HG03469 (cell line): ENCODE measurements around the gene LIPE.
"Not testable (repeated sequence)": the region's sequence is repeated elsewhere in the genome, so short reads cannot be mapped to it uniquely, and the experiment has no call there.

Source experiments
- ATAC-seq: cut with Tn5 transposase; IDR thresholded peaks from one replicate; pipeline ENCODE4 v1.9.1; 2021; ENCODE audit warnings: mild to moderate bottlenecking, moderate library complexity, moderate number of reproducible peaks; ENCODE audit not compliant: unreplicated experiment

Gene LIPE, protein sequence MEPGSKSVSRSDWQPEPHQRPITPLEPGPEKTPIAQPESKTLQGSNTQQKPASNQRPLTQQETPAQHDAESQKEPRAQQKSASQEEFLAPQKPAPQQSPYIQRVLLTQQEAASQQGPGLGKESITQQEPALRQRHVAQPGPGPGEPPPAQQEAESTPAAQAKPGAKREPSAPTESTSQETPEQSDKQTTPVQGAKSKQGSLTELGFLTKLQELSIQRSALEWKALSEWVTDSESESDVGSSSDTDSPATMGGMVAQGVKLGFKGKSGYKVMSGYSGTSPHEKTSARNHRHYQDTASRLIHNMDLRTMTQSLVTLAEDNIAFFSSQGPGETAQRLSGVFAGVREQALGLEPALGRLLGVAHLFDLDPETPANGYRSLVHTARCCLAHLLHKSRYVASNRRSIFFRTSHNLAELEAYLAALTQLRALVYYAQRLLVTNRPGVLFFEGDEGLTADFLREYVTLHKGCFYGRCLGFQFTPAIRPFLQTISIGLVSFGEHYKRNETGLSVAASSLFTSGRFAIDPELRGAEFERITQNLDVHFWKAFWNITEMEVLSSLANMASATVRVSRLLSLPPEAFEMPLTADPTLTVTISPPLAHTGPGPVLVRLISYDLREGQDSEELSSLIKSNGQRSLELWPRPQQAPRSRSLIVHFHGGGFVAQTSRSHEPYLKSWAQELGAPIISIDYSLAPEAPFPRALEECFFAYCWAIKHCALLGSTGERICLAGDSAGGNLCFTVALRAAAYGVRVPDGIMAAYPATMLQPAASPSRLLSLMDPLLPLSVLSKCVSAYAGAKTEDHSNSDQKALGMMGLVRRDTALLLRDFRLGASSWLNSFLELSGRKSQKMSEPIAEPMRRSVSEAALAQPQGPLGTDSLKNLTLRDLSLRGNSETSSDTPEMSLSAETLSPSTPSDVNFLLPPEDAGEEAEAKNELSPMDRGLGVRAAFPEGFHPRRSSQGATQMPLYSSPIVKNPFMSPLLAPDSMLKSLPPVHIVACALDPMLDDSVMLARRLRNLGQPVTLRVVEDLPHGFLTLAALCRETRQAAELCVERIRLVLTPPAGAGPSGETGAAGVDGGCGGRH

DNA sequence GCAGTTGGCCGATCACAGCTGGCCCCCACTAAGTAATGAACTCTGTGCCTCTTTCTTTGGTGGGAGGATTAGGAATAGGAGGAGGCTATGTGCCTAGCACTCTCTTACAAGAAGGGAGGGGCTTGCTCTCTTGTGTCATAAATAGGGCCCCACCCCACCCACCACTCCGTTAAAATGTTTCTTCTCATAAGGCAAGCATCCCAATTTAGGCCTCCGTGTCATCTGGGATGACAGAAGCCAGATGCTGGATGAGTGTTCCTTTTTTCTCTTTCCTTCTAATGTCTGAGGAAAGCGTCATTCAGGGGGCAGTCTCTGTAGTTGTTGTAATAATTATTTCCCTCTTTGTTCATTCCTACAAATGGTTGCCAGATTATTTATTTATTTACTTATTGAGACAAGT, at the start of gene LIPE:
Gene LIPE (minus strand): TSS at position 76 of the 400 bp plus-strand sequence. CDS start 239 bp downstream, outside the sequence.
- no peak for ATAC-seq

DNA sequence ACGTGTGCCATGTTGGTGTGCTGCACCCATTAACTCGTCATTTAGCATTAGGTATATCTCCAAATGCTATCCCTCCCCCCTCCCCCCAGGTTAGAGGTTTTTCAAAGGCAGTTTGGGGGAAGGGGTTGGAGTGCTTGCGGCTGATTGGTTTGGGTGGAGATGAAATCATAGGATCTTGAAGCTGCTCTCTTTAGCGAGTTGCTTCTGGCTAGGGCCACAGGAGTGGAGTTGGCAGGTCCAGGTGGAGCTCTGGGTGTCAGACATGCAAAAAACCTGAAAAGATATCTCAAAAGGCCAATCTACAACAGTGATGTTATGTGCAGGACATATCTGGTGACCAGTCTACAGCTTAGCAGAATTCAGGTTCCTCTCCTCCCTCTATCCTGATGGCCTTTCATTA, 48.2 kb upstream of the LIPE start:
- ATAC-seq, result no peak

DNA sequence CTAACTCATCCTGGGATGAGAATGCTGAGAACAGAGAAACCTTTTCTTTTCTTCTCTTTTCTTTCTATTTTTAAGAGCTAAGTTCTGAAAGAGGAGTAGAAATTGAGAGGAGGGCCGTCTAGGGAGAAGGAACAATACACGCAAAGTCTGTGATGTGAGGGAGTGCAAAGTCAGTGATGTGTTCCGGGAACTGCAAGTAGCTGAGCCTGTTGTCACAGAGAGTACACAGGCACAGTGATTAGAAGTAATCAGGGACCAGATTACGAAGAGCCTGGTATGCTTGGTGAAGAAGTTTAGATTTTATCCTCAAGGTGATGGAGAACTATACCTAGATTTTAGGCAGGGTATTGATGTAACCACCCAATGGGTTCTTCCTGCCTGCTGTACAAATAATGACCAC, 47.6 kb upstream of the LIPE start:
- no peak for ATAC-seq

DNA sequence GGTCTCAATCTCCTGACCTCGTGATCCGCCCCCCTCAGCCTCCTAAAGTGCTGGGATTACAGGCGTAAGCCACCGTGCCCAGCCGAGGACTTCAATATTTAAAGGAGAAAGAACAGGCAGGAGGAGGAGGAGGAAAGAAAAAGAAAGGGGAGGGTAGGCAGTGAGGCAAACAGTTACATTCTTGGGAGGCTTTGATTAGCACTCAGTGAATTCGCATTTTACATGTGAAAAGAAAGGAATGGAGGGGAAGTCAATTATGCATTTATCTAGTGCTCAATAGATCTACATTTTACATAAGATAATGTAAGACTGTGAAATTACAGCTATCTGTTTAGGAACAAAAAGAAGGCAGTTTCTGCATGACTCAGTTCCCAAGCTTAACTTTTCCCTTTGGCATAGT, 46.5 kb upstream of the LIPE start:
- ATAC-seq, result no peak

DNA sequence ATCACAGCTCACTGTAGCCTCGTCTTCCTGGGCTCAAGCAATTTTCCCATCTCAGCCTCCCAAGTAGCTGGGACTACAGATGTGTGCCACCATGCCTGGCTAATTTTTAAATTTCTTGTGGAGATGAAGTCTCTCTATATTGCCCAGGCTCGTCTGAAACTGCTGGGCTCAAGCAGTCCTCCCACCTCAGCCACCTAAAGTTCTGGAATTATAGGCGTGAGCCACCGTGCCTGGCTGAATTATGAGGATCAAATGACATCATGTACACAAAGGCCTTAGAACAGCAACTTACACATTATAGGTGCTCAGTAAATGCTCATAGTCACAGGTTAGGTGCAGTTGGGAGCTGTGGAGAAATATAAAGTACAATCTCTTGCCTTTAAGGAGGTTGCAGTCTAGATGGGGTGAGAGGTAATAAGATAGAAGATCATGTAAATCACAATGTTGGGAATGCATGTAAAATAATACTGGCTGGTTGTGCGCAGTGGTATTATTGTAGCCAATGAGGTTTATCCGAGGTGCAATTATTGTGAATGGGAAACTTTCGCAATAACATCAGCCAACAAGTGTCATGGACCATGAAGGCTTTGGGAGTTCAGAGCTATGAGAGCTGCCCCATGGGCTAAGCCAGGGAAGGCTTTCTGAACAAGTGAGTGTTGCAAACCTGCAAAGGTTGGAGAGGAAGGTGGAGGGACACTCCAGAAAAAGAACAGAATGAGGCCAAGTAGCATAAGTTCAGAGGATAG, 45.4 kb upstream of the LIPE start:
- ATAC-seq, result no peak

DNA sequence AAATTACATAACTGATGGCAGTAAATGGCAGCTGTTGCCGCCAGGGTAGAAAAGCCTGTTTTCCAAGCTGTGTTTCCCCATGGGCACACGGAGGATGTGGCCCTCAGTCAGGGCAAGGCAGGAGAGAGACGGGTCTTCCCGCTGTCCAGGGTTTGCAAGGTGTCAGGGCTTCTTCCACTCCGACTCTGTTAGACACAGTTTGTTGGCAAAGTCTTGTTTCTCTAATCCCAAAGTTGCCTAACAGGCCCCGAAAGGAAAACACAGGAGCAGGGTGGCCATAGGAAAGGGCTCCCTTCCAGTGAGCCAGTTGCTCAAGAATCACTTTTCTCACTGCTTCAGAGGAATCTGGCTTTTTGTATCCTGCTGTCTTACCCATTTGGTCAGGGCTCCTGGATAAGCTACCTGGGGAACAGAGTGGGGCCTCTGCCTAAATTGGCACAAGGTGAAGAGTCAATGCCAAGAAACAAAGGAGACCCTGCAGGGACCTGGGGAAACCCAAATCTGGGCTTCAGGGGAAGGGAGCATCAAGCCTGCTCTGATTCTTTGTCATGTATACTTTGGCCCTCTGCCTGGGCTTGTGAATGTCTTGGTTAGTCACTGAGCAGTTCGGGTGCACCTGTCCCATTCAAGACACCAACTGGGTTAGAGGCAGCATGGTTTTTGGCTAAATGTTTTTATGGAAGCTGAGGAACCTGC, 44.5 kb upstream of the LIPE start:
- no peak for ATAC-seq

DNA sequence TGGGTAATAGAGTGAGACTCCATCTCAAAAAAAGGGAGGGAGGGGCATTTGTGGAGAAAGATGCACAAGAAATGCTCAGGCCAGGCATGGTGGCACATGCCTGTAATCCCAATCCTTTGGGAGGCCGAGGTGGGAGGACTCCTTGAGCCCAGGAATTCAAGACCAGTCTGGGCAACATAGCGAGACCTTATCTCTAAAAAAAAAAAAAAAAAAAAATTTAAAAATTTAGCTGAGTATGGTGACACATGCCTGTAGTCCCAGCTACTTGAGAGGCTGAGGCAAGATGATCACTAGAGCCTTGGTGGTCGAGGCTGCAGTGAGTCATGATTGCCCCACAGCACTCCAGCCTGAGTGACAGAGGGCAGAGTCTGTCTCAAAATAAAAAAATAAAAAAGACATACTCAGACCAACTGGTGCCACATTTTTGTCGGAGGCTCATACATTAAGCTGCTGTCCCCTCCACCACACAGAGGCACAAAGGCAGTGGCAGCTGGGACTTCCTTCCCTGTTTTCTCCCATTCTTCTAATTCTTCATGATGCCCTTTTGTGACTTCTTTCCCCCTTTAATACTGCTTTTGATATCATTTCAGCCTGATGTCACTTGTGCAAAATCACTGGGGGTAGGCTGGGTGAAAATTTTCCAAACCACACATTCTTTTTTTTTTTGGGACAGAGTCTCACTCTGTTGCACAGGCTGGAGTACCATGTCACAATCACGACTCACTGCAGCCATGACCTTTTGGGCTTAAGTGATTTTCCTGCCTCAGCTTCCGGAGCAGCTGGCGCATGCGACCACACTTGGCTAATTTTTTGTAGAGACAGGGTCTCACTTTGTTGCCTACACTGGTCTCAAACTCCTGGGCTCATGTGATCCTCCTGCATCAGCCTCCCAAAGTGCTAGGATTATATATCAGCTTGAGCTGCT, 42.4 kb upstream of the LIPE start:
- ATAC-seq, result no peak

DNA sequence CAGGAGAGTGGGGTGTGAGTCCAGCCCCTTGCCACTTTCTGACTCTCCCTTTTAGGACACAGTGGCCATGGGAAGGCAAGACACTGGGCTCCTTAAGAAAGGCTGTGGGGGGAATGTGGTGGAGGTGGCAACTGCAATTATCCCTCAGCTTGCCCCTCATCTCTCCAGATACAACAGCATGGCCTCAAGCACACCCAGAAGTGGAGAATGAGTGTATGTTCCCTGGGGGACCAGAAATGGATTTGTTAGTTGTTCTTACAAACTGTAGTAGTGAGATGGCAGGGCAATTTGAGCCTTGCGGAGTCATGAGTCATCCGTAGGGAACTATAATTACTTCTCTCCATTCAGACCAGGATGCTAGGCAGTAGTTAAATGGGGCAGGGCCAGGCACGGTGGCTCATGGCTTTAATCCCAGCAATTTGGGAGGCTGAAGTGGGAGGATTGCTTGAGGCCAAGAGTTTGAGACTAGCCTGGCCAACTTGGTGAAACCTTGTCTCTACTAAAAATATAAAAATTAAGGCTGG, 41.1 kb upstream of the LIPE start:
- no peak for ATAC-seq

DNA sequence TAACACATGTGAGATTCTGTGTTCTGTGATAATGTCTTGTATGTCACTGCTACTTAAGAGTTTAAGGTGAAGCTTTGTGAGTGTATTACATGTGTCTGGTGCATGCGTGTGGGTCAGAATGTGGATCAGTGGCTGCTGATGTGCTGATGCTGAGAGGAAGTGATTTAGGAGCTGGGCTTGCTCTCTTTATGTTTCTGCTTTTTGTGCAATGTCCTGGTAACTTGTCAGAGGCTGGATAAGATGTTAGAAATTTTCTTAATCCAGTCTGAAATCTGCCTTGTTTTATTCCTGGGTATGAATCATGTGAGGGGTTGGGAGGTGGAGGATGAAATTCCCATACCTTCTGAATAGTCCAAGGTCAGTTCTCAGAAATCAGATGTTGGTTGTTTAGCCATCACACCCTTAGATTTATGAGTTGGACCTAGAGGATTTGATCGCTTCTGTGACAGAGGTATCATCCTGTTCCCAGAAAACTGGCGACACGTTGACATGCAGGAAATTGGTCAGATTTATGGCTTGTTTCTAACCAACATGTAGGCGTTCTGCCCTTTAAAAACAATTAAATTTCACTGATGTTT, 40.1 kb upstream of the LIPE start:
- no peak for ATAC-seq

DNA sequence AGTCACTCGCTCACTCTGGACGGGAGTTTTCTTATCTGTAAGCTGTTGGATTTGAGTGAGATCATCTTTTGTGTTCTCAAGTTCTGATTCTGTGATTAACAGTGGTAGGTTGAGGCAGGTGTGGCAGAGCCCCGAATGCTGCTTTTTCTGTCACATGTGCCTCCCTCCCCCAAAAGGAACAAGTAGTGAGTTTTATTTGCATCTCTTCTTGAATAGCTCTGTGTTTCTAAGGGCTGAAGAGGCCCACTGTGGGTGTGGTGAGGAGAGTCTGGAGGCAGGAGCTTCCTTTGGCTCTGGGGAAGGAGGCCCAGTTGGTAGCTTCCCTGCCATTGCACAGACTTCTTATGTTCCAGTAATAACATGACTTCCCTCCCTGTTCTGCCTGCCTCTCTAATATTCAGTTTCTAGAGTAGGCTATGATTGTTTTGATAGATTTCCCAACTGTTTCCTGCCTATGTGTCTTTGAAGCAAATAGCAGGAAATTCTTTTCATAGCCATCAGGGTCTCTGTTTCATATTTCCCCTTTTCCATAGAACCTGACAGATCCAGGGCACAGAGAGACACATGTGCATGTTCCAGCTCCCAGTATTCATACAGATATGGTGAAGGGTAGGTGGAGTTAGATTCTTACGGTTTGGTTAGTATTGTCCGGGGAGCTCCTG, 39.5 kb upstream of the LIPE start:
- no peak for ATAC-seq

DNA sequence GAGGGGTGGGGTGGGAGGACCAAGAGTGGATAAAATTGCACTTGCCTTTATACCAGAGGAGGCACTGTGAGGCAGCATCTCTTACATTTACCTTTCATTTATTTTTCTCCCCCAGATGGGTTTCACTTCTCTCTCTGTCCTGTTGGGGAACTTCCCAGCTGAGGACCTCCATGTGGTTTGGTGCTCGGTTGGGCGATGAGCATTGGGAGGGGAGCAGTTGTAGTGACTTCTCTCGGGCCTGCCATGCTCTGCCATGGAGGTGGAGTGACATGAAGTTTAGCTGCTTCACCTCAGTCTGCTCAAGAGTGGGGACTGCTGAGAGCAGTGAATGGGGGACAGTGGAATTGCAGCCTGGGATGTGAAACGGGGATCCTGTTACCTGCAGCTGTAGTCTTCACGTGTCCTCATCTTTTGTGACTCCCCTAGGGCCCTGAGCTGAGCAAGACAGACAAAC, 38.7 kb upstream of the LIPE start:
- ATAC-seq, result no peak

DNA sequence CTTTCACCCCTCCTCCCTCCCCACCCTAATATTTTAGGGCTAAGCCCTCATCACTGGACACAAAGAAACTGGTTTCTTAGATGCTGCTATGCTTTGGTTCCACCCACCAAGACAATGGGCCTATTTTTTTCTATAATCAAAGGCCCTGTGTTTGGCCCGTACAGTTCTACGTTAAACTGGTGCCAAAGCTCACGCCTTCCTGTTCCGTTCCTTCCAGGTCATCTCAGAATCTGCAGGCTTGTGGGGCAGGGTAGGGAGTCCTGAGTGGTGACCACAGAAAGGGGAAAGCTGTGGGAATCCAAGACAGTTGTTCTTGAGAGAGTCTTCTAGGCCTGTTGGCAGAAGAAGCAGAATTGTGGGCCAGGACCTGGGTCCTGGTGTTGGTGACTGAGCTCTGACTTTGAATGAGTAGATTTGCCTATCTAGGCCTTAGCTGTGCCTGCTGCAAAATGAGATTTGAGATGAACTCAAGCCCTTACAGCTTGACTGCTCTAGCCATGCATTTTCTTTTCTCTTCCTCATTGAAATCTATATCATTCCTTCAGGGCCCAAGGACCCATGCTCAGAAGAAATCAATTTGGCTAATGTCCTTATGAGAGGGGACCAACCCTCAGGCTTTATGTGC, 34.6 kb upstream of the LIPE start:
- ATAC-seq, result no peak

DNA sequence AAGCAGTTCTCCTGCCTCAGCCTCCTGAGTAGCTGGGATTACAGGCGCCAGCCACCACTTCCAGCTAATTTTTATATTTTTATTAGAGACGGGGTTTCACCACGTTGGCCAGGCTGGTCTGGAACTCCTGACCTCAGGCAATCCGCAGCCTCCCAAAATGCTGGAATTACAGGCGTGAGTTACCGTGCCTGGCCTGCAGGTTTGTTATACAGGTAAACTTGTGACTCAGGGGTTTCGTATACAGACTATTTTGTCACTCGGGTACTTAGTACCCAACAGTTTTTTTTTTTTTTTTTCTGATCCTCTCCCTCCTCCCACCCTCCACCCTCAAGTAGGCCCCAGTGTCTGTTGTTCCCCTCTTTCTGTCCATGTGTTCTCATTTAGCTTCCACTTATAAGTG, 34.0 kb upstream of the LIPE start:
- ATAC-seq, result not testable (repeated sequence)

DNA sequence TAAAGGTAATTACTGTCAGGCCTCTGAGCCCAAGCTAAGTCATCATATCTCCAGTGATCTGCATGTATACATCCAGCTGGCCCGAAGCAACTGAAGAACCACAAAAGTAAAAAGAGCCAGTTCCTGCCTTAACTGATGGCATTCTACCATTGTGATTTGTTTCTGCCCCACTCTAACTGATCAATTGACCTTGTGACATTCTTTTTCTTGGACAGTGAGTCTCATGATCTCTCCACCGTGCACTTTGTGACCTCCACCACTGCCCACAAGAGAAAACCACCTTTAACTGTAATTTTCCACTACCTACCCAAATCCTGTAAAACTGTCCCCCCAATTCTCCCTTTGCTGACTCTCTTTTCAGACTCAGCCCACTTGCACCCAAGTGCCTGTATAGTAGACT, 32.7 kb upstream of the LIPE start:
- ATAC-seq, result no peak

DNA sequence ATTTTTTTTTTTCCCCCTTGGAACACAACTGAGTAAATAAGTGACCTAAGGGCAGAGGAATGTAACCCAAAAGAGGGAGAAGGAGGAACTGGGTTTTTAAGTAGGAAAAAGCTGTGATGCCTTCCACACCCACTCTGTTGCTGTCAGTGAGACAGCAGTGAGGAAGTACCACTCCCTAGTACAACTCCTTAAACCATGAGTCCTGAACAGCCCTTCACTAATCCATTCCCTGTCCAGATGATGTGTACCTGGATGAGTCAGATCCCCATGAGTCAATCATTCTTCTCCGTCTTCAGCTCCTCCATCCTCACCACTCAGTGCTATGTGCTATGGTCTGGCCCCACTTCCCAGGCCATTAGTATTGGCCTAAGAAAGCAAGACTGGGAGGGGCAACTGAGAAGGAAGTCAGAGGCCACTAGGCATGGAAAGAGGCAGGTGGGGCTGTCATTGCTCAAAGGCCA, 28.5 kb upstream of the LIPE start:
- no peak for ATAC-seq

DNA sequence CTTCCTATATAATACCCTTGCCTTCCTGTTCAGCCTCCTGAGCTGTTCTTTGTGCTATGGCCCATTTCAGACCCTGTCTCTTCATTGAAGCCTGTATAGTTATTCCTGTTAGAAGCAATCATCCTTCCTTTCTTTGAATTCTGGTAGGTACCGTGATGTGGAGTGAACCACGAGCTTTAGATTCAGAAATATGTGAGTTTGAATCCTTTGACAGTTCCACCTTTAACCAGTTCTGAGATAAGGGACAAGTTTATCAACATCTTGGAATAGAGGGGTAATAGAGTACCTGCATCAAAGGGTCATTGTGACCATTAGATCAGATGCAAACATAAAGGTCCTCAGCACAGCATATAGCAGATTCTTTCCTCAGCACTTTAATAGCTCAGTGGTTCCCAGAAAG, 27.9 kb upstream of the LIPE start:
- no peak for ATAC-seq

DNA sequence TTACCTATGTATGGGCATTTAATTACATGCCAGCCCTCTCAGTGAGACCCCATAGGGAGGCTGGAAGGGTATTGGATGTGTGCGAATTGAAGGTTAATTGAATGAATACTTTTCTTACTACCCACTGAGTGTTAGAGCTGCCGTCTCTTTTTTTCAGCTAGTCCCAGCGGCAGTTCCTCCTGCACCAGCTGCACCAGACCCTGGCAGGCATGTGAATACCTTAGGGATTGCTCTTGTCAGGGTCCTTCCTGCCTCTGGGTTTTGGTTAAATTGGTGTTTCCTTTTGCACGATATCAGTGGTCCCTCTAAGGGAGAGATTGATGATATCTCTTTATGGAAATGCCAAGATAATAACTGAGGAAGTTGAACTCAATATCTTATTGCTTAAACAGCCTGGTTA, 25.4 kb upstream of the LIPE start:
- no peak for ATAC-seq
